A673 (cell line): Measurements from ENCODE around the gene NFIC.

ENCODE experiments used
- CTCF ChIP-seq: fragments of 300-800, 200-600 bp; sonication (generic); conservative IDR thresholded peaks from 2 replicates; pipeline ENCODE4 v1.5.1; 2017; ENCODE audit warnings: low read depth, mild to moderate bottlenecking, antibody characterized with exemption, low read length, moderate library complexity, mixed read lengths
- EZH2 ChIP-seq: fragments of 200-600 bp; sonication (generic); IDR thresholded peaks from 2 replicates; pipeline ENCODE4 v1.6.1; 2017; ENCODE audit warnings: borderline replicate concordance, low read depth, mild to moderate bottlenecking, mixed read lengths, antibody characterized with exemption, low read length; ENCODE audit not compliant: poor library complexity, severe bottlenecking

DNA sequence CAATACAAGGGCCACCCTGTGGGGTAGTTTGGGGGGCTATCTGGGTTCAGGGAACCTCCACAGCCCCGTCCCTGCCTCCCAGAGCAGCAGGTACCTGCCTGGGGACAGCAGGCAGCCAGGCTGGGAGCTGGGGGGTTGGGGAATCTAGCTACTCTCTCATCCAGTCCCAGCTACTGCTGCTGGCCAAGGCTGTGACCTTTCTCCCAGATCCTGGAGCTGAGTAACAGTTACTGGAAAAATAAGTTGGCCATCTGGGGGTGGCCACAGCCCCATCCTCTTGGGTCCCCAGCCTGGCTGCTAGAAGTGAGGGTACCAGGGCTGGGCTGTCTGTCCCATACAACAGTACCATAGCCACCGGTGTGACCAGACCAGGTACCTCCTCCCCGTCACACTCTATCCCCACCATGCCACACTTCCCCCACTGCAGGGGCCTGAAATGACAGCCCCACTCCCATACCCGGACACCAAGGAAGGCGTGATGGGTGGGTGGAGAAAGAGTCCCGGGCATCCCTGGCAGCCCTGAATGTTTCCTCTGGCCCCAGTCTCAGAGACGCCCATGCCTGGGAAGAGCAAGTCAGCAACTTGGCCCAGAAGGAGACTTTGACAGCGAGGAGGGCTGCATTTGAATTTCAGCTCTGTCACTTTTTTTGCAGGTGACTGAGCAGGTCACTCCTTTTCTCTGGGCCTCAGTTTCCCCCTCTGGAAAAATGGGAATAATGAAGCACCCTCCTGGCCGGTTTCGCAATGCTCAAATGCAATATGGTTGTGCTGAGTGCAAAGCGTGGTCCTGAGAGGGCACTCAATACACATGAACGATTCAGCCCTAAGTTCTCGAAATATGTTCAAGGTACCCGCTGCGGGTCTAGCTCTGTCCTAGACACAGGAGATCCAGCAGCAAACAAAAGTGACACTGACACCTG, 30.7 kb upstream of the NFIC start:
- TF ChIP-seq CTCF: no peak
- no peak for TF ChIP-seq EZH2
